Lung (tissue), 12 donors: Measurements from ENCODE around the gene CRBN. TPM values are rescaled to one million over a fixed set of nuclear protein-coding genes. Genes with fewer than 3 reads are reported as not detected.

Source experiments
- ATAC-seq: fragments of 200-7000 bp; cut with Tn5 transposase; one replicate; pipeline ENCODE4 v1.9.1; 2020; ENCODE audit warnings: moderate number of reproducible peaks; ENCODE audit not compliant: insufficient read depth, low FRiP score
- DNase-seq, 3 donors: peaks; one replicate each; pipeline ENCODE4 v3.0.0-alpha.2; 2013 to 2017
- H3K27ac ChIP-seq, 2 donors: one replicate each; pipeline ENCODE4 v1.5.1; 2013; ENCODE audit warnings: mild to moderate bottlenecking in 2 of 2, moderate library complexity in 2 of 2, control low read depth in 1 of 2, inconsistent platforms in 1 of 2, low read depth in 1 of 2, low read length in 1 of 2
- H3K27me3 ChIP-seq, 3 donors: one replicate each; pipeline ENCODE4 v1.5.1; 2013; ENCODE audit warnings: low read length in 2 of 3; ENCODE audit not compliant: control insufficient read depth in 3 of 3, insufficient read depth in 3 of 3
- H3K36me3 ChIP-seq, 4 donors: one replicate each; pipeline ENCODE4 v1.5.1; 2013; ENCODE audit warnings: low read length in 4 of 4, mild to moderate bottlenecking in 1 of 4, moderate library complexity in 1 of 4; ENCODE audit not compliant: control insufficient read depth in 4 of 4, insufficient read depth in 4 of 4
- H3K4me1 ChIP-seq, 5 donors: one replicate each; pipeline ENCODE4 v1.5.1; 2013; ENCODE audit warnings: low read length in 5 of 5, mild to moderate bottlenecking in 2 of 5, moderate library complexity in 1 of 5; ENCODE audit not compliant: control insufficient read depth in 5 of 5, insufficient read depth in 5 of 5
- H3K4me3 ChIP-seq: one replicate; pipeline ENCODE4 v1.5.1; 2013; ENCODE audit warnings: mild to moderate bottlenecking, control low read depth, moderate library complexity
- H3K9ac ChIP-seq, 2 donors: one replicate each; pipeline ENCODE4 v1.5.1; 2013; ENCODE audit warnings: low read length in 2 of 2, control low read depth in 1 of 2; ENCODE audit not compliant: insufficient read depth in 1 of 2
- H3K9me3 ChIP-seq, 4 donors: one replicate each; pipeline ENCODE4 v1.5.1; 2013; ENCODE audit warnings: low read length in 3 of 4, mild to moderate bottlenecking in 1 of 4, moderate library complexity in 1 of 4; ENCODE audit not compliant: control insufficient read depth in 4 of 4, insufficient read depth in 3 of 4
- CTCF ChIP-seq: IDR thresholded peaks from 2 replicates; pipeline ENCODE4 v1.5.1; 2012; ENCODE audit warnings: mild to moderate bottlenecking; ENCODE audit errors: control extremely low read depth, extremely low read depth
- WGBS, 2 donors: extraction: QIAGEN DNeasy Blood & Tissue Kit; methylation state at CpG; one replicate each; pipeline ENCODE4 v1.1.7; 2013; 5-methylcytosine and 5-hydroxymethylcytosine counted together
- polyA plus RNA-seq, 2 donors: library from polyadenylated mRNA; stranded (reverse); fragments of 200-250 nt; gene quantifications; one replicate each; pipeline ENCODE4 v1.2.1, GENCODE V29; 2013
- total RNA-seq, 2 donors: library from RNA; depleted of rRNA in 1 of 2; stranded (reverse); fragments of >200 nt in 1 of 2; gene quantifications; one replicate each; pipeline ENCODE4 v1.2.1, GENCODE V29; 2014 to 2021
- donor health status: control.
- donor health status: control.
- donor health status: Bipolar disorder and iron deficiency.
- donor health status: healthy.
- donor health status: DM: yes; HTN: yes; CAD: no.

Gene CRBN
- total and polyA plus RNA-seq, 4 donors: 20.9 to 132 (median 30.7) TPM

- no peak for ATAC-seq
- Histone ChIP-seq H3K27ac (no peak overlapping the region), H3K27me3 (peaks cover 0 to 3% (median 0%) of the 10 kb centered on the region in 3 donors), H3K4me1 (peaks cover 0 to 20% (median 0%) of the 10 kb centered on the region in 5 donors), H3K36me3 (no peaks in the 10 kb centered on the region), H3K4me3 (no peak overlapping the region), H3K9me3 (no peaks in the 10 kb centered on the region), H3K9ac (no peak overlapping the region)
- DNase-seq: no peak
- no peak for TF ChIP-seq CTCF
- 75 to 78% methylated on average over 3 of the region's 3 CpGs for WGBS, 2 donors
Observed at GRCh38 chr3:3201611-3202010, 22.1 kb upstream of the CRBN start.

GRCh38 chr3:3200632-3201212 lies 21.2 kb upstream of the CRBN start:
- Histone ChIP-seq H3K27ac (no peak overlapping the region), H3K27me3 (peaks cover 0 to 3% (median 0%) of the 10 kb centered on the region in 3 donors), H3K9me3 (no peaks in the 10 kb centered on the region), H3K4me3 (no peak overlapping the region), H3K4me1 (peaks cover 0 to 20% (median 0%) of the 10 kb centered on the region in 5 donors), H3K9ac (no peak overlapping the region), H3K36me3 (no peaks in the 10 kb centered on the region)
- peak; percentile 72 for ATAC-seq
- peak; percentile 67 to 91 (median 91) for DNase-seq
- 25 to 30% methylated on average over 7 of the region's 7 CpGs for WGBS, 2 donors
- peak; percentile 78 for TF ChIP-seq CTCF

- no peak for TF ChIP-seq CTCF
- peaks cover 0 to 20% (median 0%) of the 10 kb centered on the region in 5 donors for H3K4me1 ChIP-seq
- no peak overlapping the region for H3K9ac ChIP-seq
- no peak overlapping the region for H3K4me3 ChIP-seq
- no peaks in the 10 kb centered on the region for H3K9me3 ChIP-seq
- 55 to 84% methylated on average over 2 of the region's 2 CpGs for WGBS, 2 donors
- ATAC-seq (no peak), DNase-seq (peak; percentile 27 to 88 (median 84))
- H3K27me3 ChIP-seq: peaks cover 0 to 3% (median 3%) of the 10 kb centered on the region in 3 donors
- H3K36me3 ChIP-seq: no peaks in the 10 kb centered on the region
- no peak overlapping the region for H3K27ac ChIP-seq
Observed at GRCh38 chr3:3199306-3199705, 19.8 kb upstream of the CRBN start.
